AG04450 (cell line): ENCODE measurements around the gene PRODH. TPM values are rescaled to one million over a fixed set of nuclear protein-coding genes. Genes with fewer than 3 reads are reported as not detected.
"Not testable (repeated sequence)": the region's sequence is repeated elsewhere in the genome, so short reads cannot be mapped to it uniquely, and the experiment has no call there.

Source experiments
- CTCF ChIA-PET: fragments of 300-600, 350-600 bp; formaldehyde crosslinking; extraction: SDS; loops from one replicate; lab custom pipeline; 2022; ENCODE audit warnings: antibody characterized with exemption, inconsistent platforms; lab: Charles Lee
- POLR2A ChIA-PET: fragments of 350-600 bp; formaldehyde crosslinking; extraction: SDS; loops from one replicate; lab custom pipeline; 2021; ENCODE audit warnings: antibody characterized with exemption, inconsistent platforms; lab: Yijun Ruan, JAX
- DNase-seq: peaks from one replicate; pipeline ENCODE4 v3.0.0-alpha.2; 2011; ENCODE audit warnings: low read depth, low spot score
- H3K27ac ChIP-seq: one replicate; pipeline ENCODE4 v1.5.1; 2012; ENCODE audit warnings: low read depth, low read length, control low read depth
- H3K27me3 ChIP-seq: one replicate; pipeline ENCODE4 v1.6.0; 2012; ENCODE audit warnings: low read length; ENCODE audit not compliant: control insufficient read depth, insufficient read depth
- H3K4me3 ChIP-seq: 2 replicates; pipeline ENCODE4 v1.5.1; 2011; ENCODE audit warnings: mild to moderate bottlenecking, low read depth, low read length, control low read depth
- H3K9me3 ChIP-seq: 2 replicates; pipeline ENCODE4 v1.5.1; 2012; ENCODE audit warnings: low read length; ENCODE audit not compliant: control insufficient read depth, insufficient read depth
- polyA plus RNA-seq: library from polyadenylated mRNA; depleted of rRNA; stranded (reverse); fragments of >200 nt; gene quantifications from 2 replicates; pipeline ENCODE4 v1.2.3, GENCODE V29; 2011
- TF ChIP-seq, protein P1 (sequence below): IDR thresholded peaks from 2 replicates; pipeline ENCODE4 v1.5.1; 2011; ENCODE audit warnings: low read depth, low read length, control low read depth, inconsistent platforms

The PRODH gene
- polyA plus RNA-seq, 1 experiment = not detected

DNA sequence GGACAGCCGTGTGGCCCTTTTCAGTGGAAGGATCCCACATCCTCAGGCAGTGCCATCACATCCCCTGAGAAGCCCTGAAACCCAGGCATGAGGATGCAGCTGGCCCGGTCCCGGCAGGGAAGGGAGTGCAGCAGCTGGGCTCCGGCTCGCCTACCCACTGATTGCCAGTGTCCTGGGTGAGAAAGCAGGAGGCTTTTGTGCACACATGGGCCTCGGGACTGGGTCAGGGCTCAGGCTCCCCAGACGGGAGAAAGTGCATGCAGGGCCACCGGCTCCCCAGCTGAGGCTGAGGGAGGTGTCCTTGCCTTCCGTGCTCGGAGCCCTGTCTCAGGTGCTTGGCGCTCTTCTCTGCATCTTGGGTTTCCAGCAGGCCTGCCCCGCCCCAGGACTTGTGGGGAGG is 23.6 kb upstream of the PRODH start:
- DNase-seq, POLR2A ChIA-PET, H3K9me3 ChIP-seq, H3K27ac ChIP-seq, H3K4me3 ChIP-seq, H3K27me3 ChIP-seq: not testable (repeated sequence)
- CTCF ChIA-PET = interaction anchor here (0.5 kb wide), 1 partner anchor 22 kb away, joined by 3 read pairs; no protein-coding TSS in a partner anchor

DNA sequence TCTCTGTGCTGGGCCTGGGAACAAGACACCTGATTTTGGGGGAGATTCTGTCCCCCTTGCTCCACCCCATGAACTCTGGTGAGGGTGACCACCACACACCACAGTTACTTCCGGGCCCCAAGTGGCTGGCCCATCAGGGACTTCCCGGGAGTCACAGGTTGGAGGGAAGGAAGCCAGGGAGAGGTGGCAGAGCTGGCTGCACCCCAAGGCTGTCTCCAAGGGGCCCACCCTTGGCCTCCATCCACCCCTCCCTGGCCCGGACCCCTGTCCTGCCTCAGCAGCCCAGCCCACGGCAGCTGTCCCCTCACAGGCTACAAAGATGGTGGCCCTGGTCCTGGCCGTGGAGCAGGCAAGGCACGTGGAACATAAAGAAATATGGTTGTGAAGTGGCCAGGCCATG is 23.2 kb upstream of the PRODH start:
- H3K9me3 ChIP-seq, H3K27ac ChIP-seq, H3K4me3 ChIP-seq, POLR2A ChIA-PET, H3K27me3 ChIP-seq, DNase-seq: not testable (repeated sequence)
- CTCF ChIA-PET = interaction anchor here (0.5 kb wide), 1 partner anchor 22 kb away, joined by 3 read pairs; no protein-coding TSS in a partner anchor

DNA sequence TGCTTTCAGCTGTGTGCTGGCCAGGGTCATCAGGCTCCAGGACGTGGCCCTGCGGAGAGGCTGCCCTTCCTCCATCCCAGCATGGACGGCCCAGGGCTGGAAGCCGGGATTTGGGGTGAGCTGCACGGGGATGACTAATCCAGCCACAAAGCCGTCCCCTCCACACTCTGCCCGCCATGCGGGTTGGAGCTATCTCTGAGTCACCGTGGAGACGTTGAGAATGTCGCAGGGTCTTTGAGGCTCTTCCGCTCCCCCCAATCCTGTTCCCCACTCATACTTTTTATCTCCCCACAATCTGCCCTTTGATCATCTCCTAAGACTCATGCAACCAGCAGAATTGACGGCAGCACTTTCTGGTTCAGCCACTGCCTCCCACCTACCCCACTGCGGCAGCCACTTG is 22.6 kb upstream of the PRODH start:
- H3K27ac ChIP-seq, POLR2A ChIA-PET, H3K27me3 ChIP-seq, H3K4me3 ChIP-seq, H3K9me3 ChIP-seq, DNase-seq, CTCF ChIA-PET: not testable (repeated sequence)

DNA sequence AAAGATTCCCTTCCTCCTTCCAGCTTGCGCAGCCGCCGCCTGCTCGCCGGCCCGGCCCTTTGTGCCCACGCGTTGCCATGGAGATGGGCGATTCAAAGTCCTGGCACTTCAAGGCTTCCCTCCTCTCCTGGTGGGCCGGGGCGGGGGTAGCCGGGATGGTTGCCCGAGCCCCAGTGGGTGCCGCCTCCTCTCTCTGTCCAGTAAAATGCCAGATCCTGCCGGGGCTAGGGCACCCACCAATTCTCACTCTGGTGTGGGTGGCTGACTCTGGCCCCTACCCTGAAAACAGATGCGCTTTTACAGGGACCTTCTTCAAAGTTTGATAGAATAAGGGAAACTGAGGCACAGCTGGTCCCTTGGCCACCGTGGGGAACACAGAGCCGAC is 22.2 kb upstream of the PRODH start:
- CTCF ChIA-PET, DNase-seq, H3K4me3 ChIP-seq, H3K27ac ChIP-seq, POLR2A ChIA-PET, H3K27me3 ChIP-seq, H3K9me3 ChIP-seq: not testable (repeated sequence)

DNA sequence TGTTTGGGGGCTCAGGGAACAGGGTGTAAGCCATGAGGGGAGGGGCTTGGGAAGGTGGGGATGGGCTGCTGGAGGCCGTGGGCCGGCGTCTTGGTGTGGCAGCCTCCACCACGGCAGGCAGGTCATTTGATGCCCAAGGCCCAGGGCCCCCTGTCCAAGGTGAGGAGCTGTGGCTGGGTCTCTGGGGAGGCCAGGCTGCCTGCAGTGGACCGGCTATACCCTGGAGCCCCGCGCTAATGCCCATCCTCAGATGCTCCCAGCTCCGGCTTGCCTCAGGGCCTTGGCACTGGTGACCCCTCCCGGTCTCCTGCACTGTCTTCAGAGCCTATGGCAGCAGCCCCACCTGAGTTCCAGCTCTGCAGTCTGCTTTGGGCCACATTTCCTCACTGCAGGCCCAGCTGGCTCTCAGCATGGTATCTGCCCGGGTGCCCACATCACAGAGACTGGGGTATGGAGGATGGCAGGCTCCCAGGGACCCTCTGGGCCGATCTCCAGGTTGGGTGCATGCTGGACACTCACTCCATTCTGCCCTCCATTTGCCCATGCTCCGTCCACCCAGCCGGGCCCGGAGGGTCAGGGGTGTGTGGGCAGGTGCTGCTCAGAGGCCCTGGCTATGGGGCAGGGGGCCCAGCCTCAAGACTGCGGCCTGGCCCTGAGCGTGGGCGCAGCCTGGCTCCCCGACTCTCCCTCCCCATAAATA is 21.7 kb upstream of the PRODH start:
- H3K27me3 ChIP-seq, H3K27ac ChIP-seq, H3K4me3 ChIP-seq, CTCF ChIA-PET, POLR2A ChIA-PET, H3K9me3 ChIP-seq, DNase-seq: not testable (repeated sequence)

DNA sequence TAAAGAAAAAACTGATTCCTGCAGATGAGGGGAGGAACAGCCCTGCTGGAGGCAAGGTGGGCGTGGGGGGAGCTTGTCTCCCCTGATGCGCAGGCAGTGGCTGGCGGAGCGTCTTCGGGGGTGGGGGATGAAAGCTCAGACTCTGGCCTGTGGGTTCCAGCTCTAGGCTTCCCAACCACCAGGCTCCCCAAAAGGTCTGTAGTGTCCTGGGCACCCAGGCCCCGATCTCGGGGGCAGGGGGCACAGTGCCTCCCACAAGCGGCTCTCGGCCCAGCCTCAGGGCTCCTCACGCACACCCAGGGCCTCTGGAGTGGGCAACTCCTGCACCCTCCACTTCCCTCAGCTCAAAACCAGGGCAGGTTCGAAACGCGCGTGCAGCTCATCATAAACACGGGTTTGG is 20.9 kb upstream of the PRODH start:
- CTCF ChIA-PET, DNase-seq, H3K27ac ChIP-seq, H3K9me3 ChIP-seq, H3K27me3 ChIP-seq, H3K4me3 ChIP-seq, POLR2A ChIA-PET: not testable (repeated sequence)

DNA sequence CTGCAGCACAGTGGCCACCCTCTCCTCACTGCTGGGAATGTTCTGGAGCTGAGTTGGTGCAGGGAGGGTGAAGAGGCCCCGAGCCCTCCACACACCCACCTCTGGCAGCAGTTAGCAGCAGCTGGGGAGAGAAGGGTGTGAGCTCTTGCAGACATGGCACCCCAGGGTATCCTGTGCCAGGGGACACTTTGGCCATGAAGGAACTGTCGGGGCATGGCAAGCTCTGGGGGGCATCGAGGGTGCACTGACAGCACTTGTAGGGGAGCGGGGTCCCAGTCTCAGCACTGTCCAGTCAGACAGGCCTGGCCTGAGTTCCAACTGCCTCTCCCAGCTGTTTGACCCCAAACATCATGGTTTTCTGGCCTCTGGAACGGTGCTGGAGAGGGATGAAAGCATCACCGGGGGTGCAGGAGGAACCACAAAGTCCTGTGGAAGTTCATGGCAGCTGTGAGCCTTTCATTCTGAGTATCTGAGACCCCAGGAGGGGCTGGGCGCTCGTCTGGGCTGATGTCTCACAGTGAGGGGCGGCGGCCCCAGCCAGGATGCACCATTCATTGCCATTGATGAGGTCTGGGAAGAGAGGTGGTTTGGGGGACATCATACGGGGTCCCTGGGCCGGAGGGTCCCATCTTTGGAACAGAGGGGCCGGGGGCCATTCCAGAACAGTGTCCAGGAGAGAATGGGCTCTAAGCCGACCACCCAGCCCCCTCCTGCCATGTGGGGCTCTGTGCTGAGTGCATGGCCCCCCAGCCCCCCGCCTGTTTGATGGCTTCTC is 20.2 kb upstream of the PRODH start:
- DNase-seq, POLR2A ChIA-PET, H3K27me3 ChIP-seq, H3K9me3 ChIP-seq, H3K4me3 ChIP-seq, H3K27ac ChIP-seq, CTCF ChIA-PET: not testable (repeated sequence)

DNA sequence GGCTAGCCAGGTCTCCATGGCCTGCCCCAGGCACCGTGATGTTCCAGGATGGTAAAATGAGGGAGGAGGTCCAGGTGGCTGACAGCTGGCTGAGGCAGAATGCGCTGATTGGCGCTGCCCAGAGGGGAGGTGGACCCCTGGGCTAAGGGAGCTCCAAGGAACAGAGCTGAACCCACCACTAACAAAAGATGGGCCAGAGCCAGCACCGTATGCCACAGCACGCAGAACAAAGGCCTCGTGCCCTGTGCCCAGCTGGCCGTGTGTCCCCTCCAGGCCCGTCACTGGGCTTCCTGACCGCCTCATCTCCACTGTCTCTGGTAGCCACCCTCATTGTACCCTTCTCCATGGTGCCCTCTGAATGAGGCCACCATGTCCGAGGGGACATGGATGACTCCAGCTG is 19.6 kb upstream of the PRODH start:
- Histone ChIP-seq H3K9me3 (no peaks in the 10 kb centered on the region), H3K27me3 (no peaks in the 10 kb centered on the region), H3K27ac (no peak overlapping the region), H3K4me3 (no peak overlapping the region)
- ChIA-PET CTCF (interaction anchor here (0.7 kb wide), 1 partner anchor 522 kb away, joined by 3 read pairs; no protein-coding TSS in a partner anchor), POLR2A (no interaction called here)
- TF ChIP-seq, protein P1, sequence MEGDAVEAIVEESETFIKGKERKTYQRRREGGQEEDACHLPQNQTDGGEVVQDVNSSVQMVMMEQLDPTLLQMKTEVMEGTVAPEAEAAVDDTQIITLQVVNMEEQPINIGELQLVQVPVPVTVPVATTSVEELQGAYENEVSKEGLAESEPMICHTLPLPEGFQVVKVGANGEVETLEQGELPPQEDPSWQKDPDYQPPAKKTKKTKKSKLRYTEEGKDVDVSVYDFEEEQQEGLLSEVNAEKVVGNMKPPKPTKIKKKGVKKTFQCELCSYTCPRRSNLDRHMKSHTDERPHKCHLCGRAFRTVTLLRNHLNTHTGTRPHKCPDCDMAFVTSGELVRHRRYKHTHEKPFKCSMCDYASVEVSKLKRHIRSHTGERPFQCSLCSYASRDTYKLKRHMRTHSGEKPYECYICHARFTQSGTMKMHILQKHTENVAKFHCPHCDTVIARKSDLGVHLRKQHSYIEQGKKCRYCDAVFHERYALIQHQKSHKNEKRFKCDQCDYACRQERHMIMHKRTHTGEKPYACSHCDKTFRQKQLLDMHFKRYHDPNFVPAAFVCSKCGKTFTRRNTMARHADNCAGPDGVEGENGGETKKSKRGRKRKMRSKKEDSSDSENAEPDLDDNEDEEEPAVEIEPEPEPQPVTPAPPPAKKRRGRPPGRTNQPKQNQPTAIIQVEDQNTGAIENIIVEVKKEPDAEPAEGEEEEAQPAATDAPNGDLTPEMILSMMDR = no peak
- no peak for DNase-seq
